Measurements from ENCODE around the gene B4GALT5. TPM values are rescaled to one million over a fixed set of nuclear protein-coding genes. Genes with fewer than 3 reads are reported as not detected.

B4GALT5 gene
- total and polyA plus RNA-seq, 12 donors: 14.2 to 137 (median 69.1) TPM

- Histone ChIP-seq H3K9me3 (replicated peaks in 1 of 3) (no peaks in the 10 kb centered on the region), H3K4me1 (replicated peaks in 1 of 2) (peaks cover 6 to 7% of the 10 kb centered on the region in 2 donors), H3K27ac (no peak overlapping the region), H3K27me3 (no peaks in the 10 kb centered on the region), H3K4me3 (no peak overlapping the region), H3K36me3 (replicated peaks in 1 of 2) (no peaks in the 10 kb centered on the region)
- TF ChIP-seq CTCF (IDR thresholded peaks at IDR 0.05) (no peak), POLR2A (IDR thresholded peaks at IDR 0.05) (no peak)
- DNase-seq: no peak
- intact Hi-C loops (cut with DNase I): no loop called here
- WGBS, 4 donors: 72 to 78% (median 76%) methylated on average over 8 to 9 of the region's 9 CpGs
Measured at GRCh38 chr20:49742948-49743347, 29.3 kb upstream of the B4GALT5 start.

- H3K4me1 ChIP-seq (replicated peaks in 1 of 2): no peaks in the 10 kb centered on the region
- TF ChIP-seq CTCF (IDR thresholded peaks at IDR 0.05) (no peak), POLR2A (IDR thresholded peaks at IDR 0.05) (no peak)
- no peaks in the 10 kb centered on the region for H3K27me3 ChIP-seq
- H3K4me3 ChIP-seq: no peak overlapping the region
- H3K36me3 ChIP-seq (replicated peaks in 1 of 2): no peaks in the 10 kb centered on the region
- DNase-seq: no peak
- intact Hi-C loops (cut with DNase I): no loop called here
- H3K9me3 ChIP-seq (replicated peaks in 1 of 3): no peaks in the 10 kb centered on the region
- 94 to 99% (median 96%) methylated on average over 8 of the region's 8 CpGs for WGBS, 4 donors
- no peak overlapping the region for H3K27ac ChIP-seq
Measured at GRCh38 chr20:49741977-49742376, 28.3 kb upstream of the B4GALT5 start.

GRCh38 chr20:49740807-49741206 lies 27.1 kb upstream of the B4GALT5 start:
- Histone ChIP-seq H3K4me1 (replicated peaks in 1 of 2) (no peaks in the 10 kb centered on the region), H3K9me3 (replicated peaks in 1 of 3) (no peaks in the 10 kb centered on the region), H3K36me3 (replicated peaks in 1 of 2) (no peaks in the 10 kb centered on the region), H3K4me3 (no peak overlapping the region), H3K27ac (no peak overlapping the region), H3K27me3 (no peaks in the 10 kb centered on the region)
- DNase-seq: no peak
- TF ChIP-seq CTCF (IDR thresholded peaks at IDR 0.05) (no peak), POLR2A (IDR thresholded peaks at IDR 0.05) (no peak)
- WGBS, 4 donors: 88 to 91% (median 90%) methylated on average over 5 of the region's 5 CpGs
- intact Hi-C loops (cut with DNase I): no loop called here

GRCh38 chr20:49739042-49739441 lies 25.4 kb upstream of the B4GALT5 start:
- Histone ChIP-seq H3K27ac (no peak overlapping the region), H3K4me3 (no peak overlapping the region), H3K36me3 (replicated peaks in 1 of 2) (no peaks in the 10 kb centered on the region), H3K27me3 (no peaks in the 10 kb centered on the region), H3K4me1 (replicated peaks in 1 of 2) (no peaks in the 10 kb centered on the region), H3K9me3 (replicated peaks in 1 of 3) (no peaks in the 10 kb centered on the region)
- no peak for DNase-seq
- TF ChIP-seq POLR2A (IDR thresholded peaks at IDR 0.05): no peak
- TF ChIP-seq CTCF (IDR thresholded peaks at IDR 0.05): no peak
- intact Hi-C loops (cut with DNase I): no loop called here
- 50 to 92% (median 87%) methylated on average over 2 to 6 of the region's 6 CpGs for WGBS, 4 donors
